ENCODE results near the gene ZNF622.

Gene ZNF622

GRCh38 chr5:16428359-16428758, 37.2 kb downstream of the ZNF622 start:
- Histone ChIP-seq H3K9me3 (ENCODE audit: control insufficient read depth in 1 of 2, low read length in 2 of 2) (no peaks in the 10 kb centered on the region), H3K27me3 (ENCODE audit: low read depth, low read length) (no peaks in the 10 kb centered on the region), H3K27ac (ENCODE audit: low read length) (no peak overlapping the region)

DNA sequence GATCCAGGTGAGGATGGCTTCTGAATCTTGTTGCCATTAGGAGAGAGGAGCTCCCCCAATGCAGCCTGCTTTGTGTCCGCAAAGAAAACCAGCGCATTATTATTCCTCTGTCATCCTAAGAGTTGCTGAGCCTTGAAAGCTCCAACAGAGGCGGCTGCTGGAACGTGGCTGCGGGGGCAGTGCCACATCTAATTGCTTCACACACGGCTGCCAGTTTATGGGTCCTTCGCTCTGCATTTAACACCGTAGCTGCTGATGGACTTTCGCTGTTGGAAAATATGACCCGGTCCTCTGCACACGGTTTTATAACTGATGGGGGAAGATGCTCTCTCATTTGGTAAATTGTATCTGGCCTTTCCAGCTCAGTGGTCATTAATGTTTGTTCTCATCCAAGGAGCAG, 38.0 kb downstream of the ZNF622 start:
- Histone ChIP-seq H3K4me1 (ENCODE audit: control insufficient read depth in 1 of 2, insufficient read depth in 2 of 2, low read length in 2 of 2) (no peaks in the 10 kb centered on the region), H3K9me3 (ENCODE audit: control insufficient read depth in 1 of 2, low read length in 2 of 2) (no peaks in the 10 kb centered on the region), H3K4me3 (ENCODE audit: low read depth in 1 of 2, low read length in 2 of 2) (no peak overlapping the region), H3K36me3 (ENCODE audit: control insufficient read depth in 1 of 2, insufficient read depth in 2 of 2, low read length in 2 of 2) (no peaks in the 10 kb centered on the region), H3K27me3 (ENCODE audit: low read depth, low read length) (no peaks in the 10 kb centered on the region), H3K27ac (ENCODE audit: low read length) (no peak overlapping the region)

More at GRCh38 chr5:16428359-16428758, 37.2 kb downstream of the ZNF622 start:
- Histone ChIP-seq H3K4me1 (ENCODE audit: control insufficient read depth in 1 of 2, insufficient read depth in 2 of 2, low read length in 2 of 2) (no peaks in the 10 kb centered on the region), H3K36me3 (ENCODE audit: control insufficient read depth in 1 of 2, insufficient read depth in 2 of 2, low read length in 2 of 2) (no peaks in the 10 kb centered on the region), H3K4me3 (ENCODE audit: low read depth in 1 of 2, low read length in 2 of 2) (no peak overlapping the region)

GRCh38 chr5:16418471-16418922, 47.1 kb downstream of the ZNF622 start:
- H3K4me3 ChIP-seq (ENCODE audit: low read depth in 1 of 2, low read length in 2 of 2), result no peak overlapping the region

GRCh38 chr5:16417398-16418074, 48.1 kb downstream of the ZNF622 start:
- Histone ChIP-seq H3K27me3 (ENCODE audit: low read depth, low read length) (no peaks in the 10 kb centered on the region), H3K27ac (ENCODE audit: low read length) (no peak overlapping the region), H3K4me1 (ENCODE audit: control insufficient read depth in 1 of 2, insufficient read depth in 2 of 2, low read length in 2 of 2) (no peaks in the 10 kb centered on the region), H3K36me3 (ENCODE audit: control insufficient read depth in 1 of 2, insufficient read depth in 2 of 2, low read length in 2 of 2) (no peaks in the 10 kb centered on the region), H3K9me3 (ENCODE audit: control insufficient read depth in 1 of 2, low read length in 2 of 2) (no peaks in the 10 kb centered on the region), H3K4me3 (ENCODE audit: low read depth in 1 of 2, low read length in 2 of 2) (no peak overlapping the region)

More at GRCh38 chr5:16418471-16418922, 47.1 kb downstream of the ZNF622 start:
- Histone ChIP-seq H3K36me3 (ENCODE audit: control insufficient read depth in 1 of 2, insufficient read depth in 2 of 2, low read length in 2 of 2) (no peaks in the 10 kb centered on the region), H3K27me3 (ENCODE audit: low read depth, low read length) (no peaks in the 10 kb centered on the region), H3K4me1 (ENCODE audit: control insufficient read depth in 1 of 2, insufficient read depth in 2 of 2, low read length in 2 of 2) (no peaks in the 10 kb centered on the region), H3K9me3 (ENCODE audit: control insufficient read depth in 1 of 2, low read length in 2 of 2) (no peaks in the 10 kb centered on the region), H3K27ac (ENCODE audit: low read length) (no peak overlapping the region)

DNA sequence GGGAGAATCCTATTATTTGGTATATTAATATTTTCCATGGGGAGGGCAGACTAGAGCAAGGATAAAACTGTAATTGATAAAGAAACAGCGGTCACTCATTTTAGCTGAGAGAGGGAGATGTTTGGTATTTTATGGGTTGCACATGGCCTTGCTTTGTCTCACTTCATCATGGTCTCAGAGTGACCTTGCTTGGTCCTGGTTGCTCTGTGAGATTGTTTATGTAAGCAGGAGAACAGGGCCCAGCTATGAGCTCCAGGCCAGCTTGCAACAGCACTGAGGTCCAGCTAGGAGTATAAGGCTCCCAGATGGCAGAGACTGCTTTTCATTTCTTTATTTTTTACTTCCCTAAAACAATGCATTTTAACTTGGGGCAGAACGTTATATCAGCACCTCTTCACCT, 50.7 kb downstream of the ZNF622 start:
- Histone ChIP-seq H3K36me3 (ENCODE audit: control insufficient read depth in 1 of 2, insufficient read depth in 2 of 2, low read length in 2 of 2) (no peaks in the 10 kb centered on the region), H3K4me3 (ENCODE audit: low read depth in 1 of 2, low read length in 2 of 2) (no peak overlapping the region), H3K9me3 (ENCODE audit: control insufficient read depth in 1 of 2, low read length in 2 of 2) (no peaks in the 10 kb centered on the region), H3K27me3 (ENCODE audit: low read depth, low read length) (no peaks in the 10 kb centered on the region), H3K27ac (ENCODE audit: low read length) (no peak overlapping the region), H3K4me1 (ENCODE audit: control insufficient read depth in 1 of 2, insufficient read depth in 2 of 2, low read length in 2 of 2) (no peaks in the 10 kb centered on the region)

DNA sequence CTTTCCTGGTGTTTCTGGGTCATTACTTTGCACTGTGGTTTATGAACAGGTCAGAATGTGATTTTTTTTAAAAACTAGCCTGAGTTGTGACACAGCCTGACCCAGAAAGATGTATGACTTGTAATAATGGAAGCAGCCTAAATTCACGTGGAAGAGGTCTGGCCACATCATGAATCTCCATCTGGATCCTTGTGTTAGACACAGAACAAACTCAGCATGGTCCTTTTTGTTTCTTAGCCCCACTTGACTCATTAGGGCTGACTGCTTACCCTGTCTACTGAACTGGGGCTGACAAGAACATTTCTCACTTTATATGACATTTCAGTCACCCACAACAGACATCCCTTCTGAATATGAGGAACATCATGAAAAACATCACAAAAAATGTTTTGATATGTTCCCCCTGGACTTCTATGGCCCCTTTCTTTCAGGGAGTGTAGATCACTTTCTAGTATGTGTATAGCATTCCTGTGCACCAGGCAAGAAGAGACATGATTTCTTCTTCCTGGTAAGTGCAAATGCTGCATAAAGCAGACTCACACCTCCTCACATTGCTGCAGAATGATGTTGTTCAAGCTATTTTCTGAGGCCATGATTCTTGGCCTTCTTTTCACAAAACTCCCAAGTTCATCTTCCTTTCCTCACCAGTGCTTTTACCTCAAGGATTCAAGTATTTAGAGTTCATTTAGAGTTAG, 52.3 kb downstream of the ZNF622 start:
- no peaks in the 10 kb centered on the region for H3K27me3 ChIP-seq (ENCODE audit: low read depth, low read length)
- no peaks in the 10 kb centered on the region for H3K9me3 ChIP-seq (ENCODE audit: control insufficient read depth in 1 of 2, low read length in 2 of 2)
- H3K27ac ChIP-seq (ENCODE audit: low read length), result no peak overlapping the region
- H3K4me1 ChIP-seq (ENCODE audit: control insufficient read depth in 1 of 2, insufficient read depth in 2 of 2, low read length in 2 of 2), result no peaks in the 10 kb centered on the region
- no peak overlapping the region for H3K4me3 ChIP-seq (ENCODE audit: low read depth in 1 of 2, low read length in 2 of 2)
- H3K36me3 ChIP-seq (ENCODE audit: control insufficient read depth in 1 of 2, insufficient read depth in 2 of 2, low read length in 2 of 2), result no peaks in the 10 kb centered on the region

- no peak overlapping the region for H3K27ac ChIP-seq (ENCODE audit: low read length)
- H3K36me3 ChIP-seq (ENCODE audit: control insufficient read depth in 1 of 2, insufficient read depth in 2 of 2, low read length in 2 of 2), result no peaks in the 10 kb centered on the region
- no peaks in the 10 kb centered on the region for H3K9me3 ChIP-seq (ENCODE audit: control insufficient read depth in 1 of 2, low read length in 2 of 2)
- H3K4me3 ChIP-seq (ENCODE audit: low read depth in 1 of 2, low read length in 2 of 2), result no peak overlapping the region
- no peaks in the 10 kb centered on the region for H3K27me3 ChIP-seq (ENCODE audit: low read depth, low read length)
- H3K4me1 ChIP-seq (ENCODE audit: control insufficient read depth in 1 of 2, insufficient read depth in 2 of 2, low read length in 2 of 2), result no peaks in the 10 kb centered on the region
Measured at GRCh38 chr5:16412556-16412955, 53.0 kb downstream of the ZNF622 start.

- Histone ChIP-seq H3K27ac (ENCODE audit: low read length) (no peak overlapping the region), H3K36me3 (ENCODE audit: control insufficient read depth in 1 of 2, insufficient read depth in 2 of 2, low read length in 2 of 2) (no peaks in the 10 kb centered on the region), H3K27me3 (ENCODE audit: low read depth, low read length) (no peaks in the 10 kb centered on the region), H3K4me3 (ENCODE audit: low read depth in 1 of 2, low read length in 2 of 2) (no peak overlapping the region), H3K4me1 (ENCODE audit: control insufficient read depth in 1 of 2, insufficient read depth in 2 of 2, low read length in 2 of 2) (no peaks in the 10 kb centered on the region), H3K9me3 (ENCODE audit: control insufficient read depth in 1 of 2, low read length in 2 of 2) (no peaks in the 10 kb centered on the region)
Measured at GRCh38 chr5:16411741-16412455, 53.7 kb downstream of the ZNF622 start.

DNA sequence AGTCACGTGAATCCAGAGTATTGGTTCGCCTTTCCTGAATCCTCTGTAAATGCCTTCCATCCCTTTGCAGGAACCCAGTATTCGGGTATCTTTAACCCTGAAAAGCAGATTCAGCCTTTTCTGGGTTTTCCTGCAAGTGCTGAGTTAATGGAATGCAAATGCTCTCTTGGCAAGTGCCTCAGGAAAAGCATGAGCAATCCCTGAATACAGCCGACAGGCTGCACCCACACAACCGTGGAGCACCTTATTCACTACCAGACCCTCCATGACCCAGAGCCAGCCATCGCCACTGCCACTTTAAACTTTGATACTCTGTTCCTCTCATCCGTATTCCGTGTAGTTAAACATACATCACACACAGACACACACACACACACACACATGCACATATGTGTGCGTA, 54.4 kb downstream of the ZNF622 start:
- Histone ChIP-seq H3K4me1 (ENCODE audit: control insufficient read depth in 1 of 2, insufficient read depth in 2 of 2, low read length in 2 of 2) (no peaks in the 10 kb centered on the region), H3K36me3 (ENCODE audit: control insufficient read depth in 1 of 2, insufficient read depth in 2 of 2, low read length in 2 of 2) (no peaks in the 10 kb centered on the region), H3K9me3 (ENCODE audit: control insufficient read depth in 1 of 2, low read length in 2 of 2) (no peaks in the 10 kb centered on the region), H3K27me3 (ENCODE audit: low read depth, low read length) (no peaks in the 10 kb centered on the region), H3K4me3 (ENCODE audit: low read depth in 1 of 2, low read length in 2 of 2) (no peak overlapping the region), H3K27ac (ENCODE audit: low read length) (no peak overlapping the region)

- no peaks in the 10 kb centered on the region for H3K27me3 ChIP-seq (ENCODE audit: low read depth, low read length)
- no peak overlapping the region for H3K27ac ChIP-seq (ENCODE audit: low read length)
- no peaks in the 10 kb centered on the region for H3K36me3 ChIP-seq (ENCODE audit: control insufficient read depth in 1 of 2, insufficient read depth in 2 of 2, low read length in 2 of 2)
- H3K4me1 ChIP-seq (ENCODE audit: control insufficient read depth in 1 of 2, insufficient read depth in 2 of 2, low read length in 2 of 2), result no peaks in the 10 kb centered on the region
- no peaks in the 10 kb centered on the region for H3K9me3 ChIP-seq (ENCODE audit: control insufficient read depth in 1 of 2, low read length in 2 of 2)
- H3K4me3 ChIP-seq (ENCODE audit: low read depth in 1 of 2, low read length in 2 of 2), result no peak overlapping the region
Measured at GRCh38 chr5:16410338-16410737, 55.3 kb downstream of the ZNF622 start.

- no peak overlapping the region for H3K4me3 ChIP-seq (ENCODE audit: low read depth in 1 of 2, low read length in 2 of 2)
- no peaks in the 10 kb centered on the region for H3K9me3 ChIP-seq (ENCODE audit: control insufficient read depth in 1 of 2, low read length in 2 of 2)
- H3K27ac ChIP-seq (ENCODE audit: low read length), result no peak overlapping the region
- H3K36me3 ChIP-seq (ENCODE audit: control insufficient read depth in 1 of 2, insufficient read depth in 2 of 2, low read length in 2 of 2), result no peaks in the 10 kb centered on the region
- H3K4me1 ChIP-seq (ENCODE audit: control insufficient read depth in 1 of 2, insufficient read depth in 2 of 2, low read length in 2 of 2), result no peaks in the 10 kb centered on the region
- no peaks in the 10 kb centered on the region for H3K27me3 ChIP-seq (ENCODE audit: low read depth, low read length)
Measured at GRCh38 chr5:16406630-16407029, 59.0 kb downstream of the ZNF622 start.

All from muscle layer of duodenum (tissue), 2 donors.